Stimulated activated CD4-positive, alpha-beta T cell treated with anti-CD3 and anti-CD28 coated beads, Interleukin-1b, Interleukin-23, amount 100 ng/mL, for 48 hours (primary cell): ENCODE results near the gene NFRKB.

ENCODE experiments used
- DNase-seq: peaks from one replicate; pipeline ENCODE4 v3.0.0-alpha.2; 2020

The NFRKB gene

GRCh38 chr11:129895126-129896041, at the start of gene NFRKB:
TSS of gene NFRKB (minus strand) at chr11:129895578. CDS start at chr11:129892849, 2,729 bp downstream.
- DNase-seq = peak; percentile 83

GRCh38 chr11:129944696-129945095, 49.3 kb upstream of the NFRKB start:
- no peak for DNase-seq

GRCh38 chr11:129943036-129943435, 47.7 kb upstream of the NFRKB start:
- no peak for DNase-seq

- DNase-seq = no peak
These were observed 44.1 kb upstream of the NFRKB start for GRCh38 chr11:129939510-129939909.

GRCh38 chr11:129938764-129939163, 43.4 kb upstream of the NFRKB start:
- DNase-seq = no peak

- no peak for DNase-seq
These were observed 42.3 kb upstream of the NFRKB start for GRCh38 chr11:129937592-129938238.

- no peak for DNase-seq
These were observed 40.3 kb upstream of the NFRKB start for GRCh38 chr11:129935723-129936122.

- no peak for DNase-seq
These were observed 38.5 kb upstream of the NFRKB start for GRCh38 chr11:129933891-129934290.

GRCh38 chr11:129933262-129933661, 37.9 kb upstream of the NFRKB start:
- no peak for DNase-seq

GRCh38 chr11:129932381-129933067, 37.1 kb upstream of the NFRKB start:
- DNase-seq = no peak

GRCh38 chr11:129930743-129931142, 35.4 kb upstream of the NFRKB start:
- no peak for DNase-seq

GRCh38 chr11:129930296-129930695, 34.9 kb upstream of the NFRKB start:
- no peak for DNase-seq

GRCh38 chr11:129929721-129930120, 34.3 kb upstream of the NFRKB start:
- no peak for DNase-seq

GRCh38 chr11:129928923-129929692, 33.7 kb upstream of the NFRKB start:
- no peak for DNase-seq

- DNase-seq = no peak
These were observed 27.3 kb upstream of the NFRKB start for GRCh38 chr11:129922674-129923073.

- DNase-seq = no peak
These were observed 23.0 kb upstream of the NFRKB start for GRCh38 chr11:129918361-129918760.

GRCh38 chr11:129917231-129917630, 21.9 kb upstream of the NFRKB start:
- no peak for DNase-seq

GRCh38 chr11:129911298-129911697, 15.9 kb upstream of the NFRKB start:
- DNase-seq = no peak

- no peak for DNase-seq
These were observed 15.0 kb upstream of the NFRKB start for GRCh38 chr11:129910360-129910759.

- no peak for DNase-seq
These were observed 10.0 kb upstream of the NFRKB start for GRCh38 chr11:129905402-129905801.

- DNase-seq = no peak
These were observed 684 bp upstream of the NFRKB start for GRCh38 chr11:129896062-129896461.

- no peak for DNase-seq
These were observed 876 bp downstream of the NFRKB start for GRCh38 chr11:129894278-129895125.
